Glutamatergic neuron (in vitro differentiated cells): ENCODE results near the gene HS6ST1. TPM values are rescaled to one million over a fixed set of nuclear protein-coding genes. Genes with fewer than 3 reads are reported as not detected.

ENCODE experiments used
- DNase-seq: peaks from one replicate; pipeline ENCODE4 v3.0.0; 2022
- H3K27ac Mint-ChIP-seq: one replicate; pipeline ENCODE4 v1.8.0; 2020; ENCODE audit warnings: mild to moderate bottlenecking, mixed read lengths, inconsistent platforms; ENCODE audit not compliant: unreplicated experiment
- H3K27me3 Mint-ChIP-seq: one replicate; pipeline ENCODE4 v1.8.0; 2020; ENCODE audit warnings: mild to moderate bottlenecking, moderate library complexity, mixed read lengths, inconsistent platforms; ENCODE audit not compliant: unreplicated experiment
- H3K36me3 Mint-ChIP-seq: one replicate; pipeline ENCODE4 v1.8.0; 2020; ENCODE audit warnings: mild to moderate bottlenecking, mixed read lengths, inconsistent platforms; ENCODE audit not compliant: unreplicated experiment
- H3K4me1 Mint-ChIP-seq: one replicate; pipeline ENCODE4 v1.8.0; 2020; ENCODE audit warnings: mild to moderate bottlenecking, low read depth, mixed read lengths, inconsistent platforms; ENCODE audit not compliant: unreplicated experiment
- H3K4me3 Mint-ChIP-seq: one replicate; pipeline ENCODE4 v1.8.0; 2020; ENCODE audit warnings: mild to moderate bottlenecking, mixed read lengths, inconsistent platforms; ENCODE audit not compliant: unreplicated experiment
- H3K9me3 Mint-ChIP-seq: one replicate; pipeline ENCODE4 v1.8.0; 2020; ENCODE audit warnings: mild to moderate bottlenecking, moderate library complexity, mixed read lengths, inconsistent platforms; ENCODE audit not compliant: unreplicated experiment
- CTCF ChIP-seq: fragments of 200-600 bp; sonication (generic); IDR thresholded peaks from one replicate; pipeline ENCODE4 v1.5.0; 2021; ENCODE audit not compliant: partially characterized antibody, unreplicated experiment
- total RNA-seq: library from RNA; stranded (reverse); fragmentation: NEBNext Ultra II Directional; extraction: Animal tissue kit (Norgen Biotek cat#: 25700); gene quantifications from one replicate; pipeline ENCODE4 v1.2.1, GENCODE V29; 2021; ENCODE audit not compliant: unreplicated experiment

Gene HS6ST1
- total RNA-seq, 1 donor from 2014 or later, result 173 TPM

GRCh38 chr2:128332091-128332634 is 13.5 kb upstream of the HS6ST1 start:
- TF ChIP-seq CTCF, result no peak
- Mint-ChIP-seq H3K27ac (no peak overlapping the region), H3K36me3 (peaks cover 23% of the 10 kb centered on the region), H3K9me3 (peaks cover 4% of the 10 kb centered on the region), H3K27me3 (peaks cover 4% of the 10 kb centered on the region), H3K4me1 (no peaks in the 10 kb centered on the region), H3K4me3 (no peak overlapping the region)
- DNase-seq, result no peak

GRCh38 chr2:128330583-128330982 is 11.9 kb upstream of the HS6ST1 start:
- Mint-ChIP-seq H3K36me3 (peaks cover 23% of the 10 kb centered on the region), H3K27me3 (peaks cover 4% of the 10 kb centered on the region), H3K27ac (no peak overlapping the region), H3K4me1 (no peaks in the 10 kb centered on the region), H3K4me3 (no peak overlapping the region), H3K9me3 (peaks cover 3% of the 10 kb centered on the region)
- TF ChIP-seq CTCF, result no peak
- DNase-seq, result no peak

- H3K27me3 Mint-ChIP-seq, result peaks cover 6% of the 10 kb centered on the region
- peaks cover 3% of the 10 kb centered on the region for H3K9me3 Mint-ChIP-seq
- no peak overlapping the region for H3K27ac Mint-ChIP-seq
- no peak for TF ChIP-seq CTCF
- no peak for DNase-seq
- no peak overlapping the region for H3K4me3 Mint-ChIP-seq
- H3K4me1 Mint-ChIP-seq, result no peaks in the 10 kb centered on the region
- H3K36me3 Mint-ChIP-seq, result peaks cover 23% of the 10 kb centered on the region
Measured at GRCh38 chr2:128329607-128330006, 10.9 kb upstream of the HS6ST1 start.

GRCh38 chr2:128327180-128327964 is 8.7 kb upstream of the HS6ST1 start:
- Mint-ChIP-seq H3K27me3 (peaks cover 6% of the 10 kb centered on the region), H3K9me3 (peaks cover 1% of the 10 kb centered on the region), H3K36me3 (peaks cover 12% of the 10 kb centered on the region), H3K27ac (no peak overlapping the region), H3K4me1 (no peaks in the 10 kb centered on the region), H3K4me3 (no peak overlapping the region)
- no peak for DNase-seq
- no peak for TF ChIP-seq CTCF

- Mint-ChIP-seq H3K27ac (no peak overlapping the region), H3K4me3 (no peak overlapping the region)
Measured at GRCh38 chr2:128326346-128326745, 7.7 kb upstream of the HS6ST1 start.

More at GRCh38 chr2:128326346-128326745, 7.7 kb upstream of the HS6ST1 start:
- no peak for DNase-seq
- Mint-ChIP-seq H3K4me1 (peaks cover 3% of the 10 kb centered on the region), H3K9me3 (no peaks in the 10 kb centered on the region), H3K27me3 (peaks cover 3% of the 10 kb centered on the region), H3K36me3 (peaks cover 1% of the 10 kb centered on the region)
- TF ChIP-seq CTCF, result no peak
